T-helper 2 cell treated with Interferon-gamma antibody and Interleukin-4, amounts not matched to agents 5 μg/mL and 100 μg/mL, for 36 hours (primary cell): ENCODE data around the gene ZNF714.

Experiments
- DNase-seq: peaks from one replicate; pipeline ENCODE4 v3.0.0; 2021; ENCODE audit warnings: low spot score
- H3K27ac Mint-ChIP-seq: one replicate; pipeline ENCODE4 v1.8.0; 2021; ENCODE audit warnings: mild to moderate bottlenecking, mixed read lengths
- H3K27me3 Mint-ChIP-seq: one replicate; pipeline ENCODE4 v1.8.0; 2021; ENCODE audit warnings: low read depth, mixed read lengths
- H3K36me3 Mint-ChIP-seq: one replicate; pipeline ENCODE4 v1.8.0; 2021; ENCODE audit warnings: low read depth, mixed read lengths
- H3K4me1 Mint-ChIP-seq: one replicate; pipeline ENCODE4 v1.8.0; 2021; ENCODE audit warnings: low read depth, mixed read lengths
- H3K4me3 Mint-ChIP-seq: one replicate; pipeline ENCODE4 v1.8.0; 2022; ENCODE audit warnings: mild to moderate bottlenecking, moderate library complexity, mixed read lengths
- H3K9me3 Mint-ChIP-seq: one replicate; pipeline ENCODE4 v1.8.0; 2021; ENCODE audit warnings: mixed read lengths

The ZNF714 gene

DNA sequence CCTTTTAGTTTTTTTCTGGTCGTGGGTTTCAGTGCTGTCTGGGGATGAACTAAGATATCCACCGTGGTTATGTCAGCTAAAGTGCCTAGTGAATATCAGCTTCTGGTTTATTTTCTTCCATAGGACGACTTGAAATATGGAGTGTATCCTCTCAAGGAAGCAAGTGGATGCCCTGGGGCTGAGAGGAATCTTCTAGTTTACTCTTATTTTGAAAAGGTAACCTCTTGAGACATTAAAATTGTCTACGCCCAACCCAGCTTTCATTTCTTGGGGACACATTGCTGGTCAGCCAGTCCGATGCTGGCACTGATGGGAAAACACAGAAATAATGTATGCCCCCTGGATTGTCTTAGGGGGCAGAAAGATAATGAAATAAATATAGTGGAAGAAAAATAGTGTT lies 61.4 kb downstream of the ZNF714 start:
- DNase-seq, result no peak
- Mint-ChIP-seq H3K9me3 (peaks cover 32% of the 10 kb centered on the region), H3K27ac (no peak overlapping the region), H3K4me3 (peak overlapping the region; percentile 98), H3K4me1 (peaks cover 14% of the 10 kb centered on the region), H3K36me3 (peaks cover 62% of the 10 kb centered on the region), H3K27me3 (no peaks in the 10 kb centered on the region)

DNA sequence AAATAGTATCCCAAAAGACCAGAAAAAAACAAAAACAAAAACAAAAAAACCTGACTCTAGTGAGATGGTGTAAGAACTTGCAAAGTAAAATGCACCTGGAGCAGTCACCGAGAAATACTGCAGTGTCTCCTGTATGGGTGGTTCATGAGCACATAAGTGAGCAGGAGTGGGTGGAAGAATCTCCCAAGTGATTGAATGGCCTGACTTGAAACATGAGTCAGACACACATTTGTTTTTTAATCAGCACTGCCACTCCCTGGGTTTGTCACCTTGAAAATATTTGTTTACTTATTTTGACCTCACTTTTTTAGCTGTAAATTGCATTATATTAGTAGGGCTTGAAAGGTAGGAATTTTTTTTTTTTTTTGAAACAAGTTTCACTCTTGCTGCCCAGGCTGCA lies 61.9 kb downstream of the ZNF714 start:
- Mint-ChIP-seq H3K27me3 (no peaks in the 10 kb centered on the region), H3K27ac (no peak overlapping the region), H3K9me3 (peaks cover 36% of the 10 kb centered on the region), H3K4me3 (no peak overlapping the region), H3K36me3 (peaks cover 67% of the 10 kb centered on the region), H3K4me1 (peaks cover 14% of the 10 kb centered on the region)
- DNase-seq, result no peak

GRCh38 chr19:21147540-21147939 lies 65.5 kb downstream of the ZNF714 start:
- H3K4me1 Mint-ChIP-seq, result peaks cover 9% of the 10 kb centered on the region
- no peaks in the 10 kb centered on the region for H3K27me3 Mint-ChIP-seq
- no peak overlapping the region for H3K27ac Mint-ChIP-seq
- H3K36me3 Mint-ChIP-seq, result peaks cover 96% of the 10 kb centered on the region
- DNase-seq, result no peak
- H3K4me3 Mint-ChIP-seq, result no peak overlapping the region
- H3K9me3 Mint-ChIP-seq, result peaks cover 69% of the 10 kb centered on the region

DNA sequence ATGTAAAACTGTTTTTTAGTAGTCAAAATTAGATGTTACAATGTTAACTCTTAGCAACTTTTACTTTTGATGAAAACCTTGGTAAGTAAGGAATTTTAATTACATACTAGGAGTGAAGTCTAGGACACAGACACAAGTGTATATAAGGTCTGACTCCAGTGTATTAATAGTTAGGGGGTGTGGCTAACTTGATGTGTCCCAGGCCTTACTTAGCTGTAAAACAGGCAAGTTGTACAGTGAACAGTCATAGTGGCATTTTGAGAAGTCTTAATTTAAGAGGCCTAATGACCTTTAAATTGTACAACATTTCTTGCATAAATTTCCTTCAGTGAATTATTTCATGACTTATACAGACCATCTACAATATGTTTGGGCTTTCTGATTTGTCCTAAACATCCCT lies 66.7 kb downstream of the ZNF714 start:
- Mint-ChIP-seq H3K36me3 (peaks cover 99% of the 10 kb centered on the region), H3K4me1 (no peaks in the 10 kb centered on the region), H3K9me3 (peaks cover 75% of the 10 kb centered on the region), H3K4me3 (no peak overlapping the region), H3K27ac (no peak overlapping the region), H3K27me3 (no peaks in the 10 kb centered on the region)
- no peak for DNase-seq

DNA sequence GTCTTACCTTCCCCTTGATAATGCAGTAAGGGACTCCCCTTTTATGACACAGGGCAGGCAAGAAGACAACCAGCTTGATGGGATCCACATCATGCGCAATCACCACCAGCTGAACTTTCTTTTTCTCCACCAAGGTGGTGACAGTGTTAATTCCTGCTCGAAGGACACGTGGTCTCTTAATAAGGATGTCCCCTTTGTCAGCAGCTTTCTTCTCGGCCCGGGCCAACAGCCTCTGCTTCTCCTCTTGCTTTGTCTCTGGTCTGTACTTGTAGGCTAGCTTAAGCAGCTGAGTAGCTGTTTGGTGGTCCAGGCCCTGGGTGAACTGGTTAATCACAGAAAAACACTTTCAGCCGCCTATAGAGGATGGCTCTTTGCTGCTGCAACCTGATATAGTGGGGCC lies 67.9 kb downstream of the ZNF714 start:
- Mint-ChIP-seq H3K4me3 (no peak overlapping the region), H3K27me3 (no peaks in the 10 kb centered on the region), H3K9me3 (peaks cover 71% of the 10 kb centered on the region), H3K4me1 (no peaks in the 10 kb centered on the region), H3K36me3 (peaks cover 95% of the 10 kb centered on the region), H3K27ac (no peak overlapping the region)
- DNase-seq, result no peak

DNA sequence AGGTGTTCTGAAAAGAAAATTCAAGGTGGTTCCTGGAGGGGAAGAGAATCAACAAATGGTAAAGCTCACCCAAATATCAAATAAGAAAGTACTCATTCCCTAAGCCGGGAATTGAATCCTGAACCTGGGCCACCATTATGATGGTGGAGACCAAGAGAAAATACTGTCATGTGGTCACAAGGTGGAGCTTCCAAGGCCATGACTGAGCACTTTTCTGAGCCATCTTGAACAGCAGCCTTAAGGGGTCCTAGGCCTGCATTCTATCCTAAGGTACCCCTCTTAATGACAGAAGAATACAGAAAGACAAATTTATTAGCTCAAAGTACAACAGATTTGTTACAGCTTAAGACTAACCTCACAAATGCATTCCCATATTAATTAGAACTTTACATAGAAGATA lies 69.5 kb downstream of the ZNF714 start:
- no peaks in the 10 kb centered on the region for H3K4me1 Mint-ChIP-seq
- H3K36me3 Mint-ChIP-seq, result peaks cover 93% of the 10 kb centered on the region
- peaks cover 75% of the 10 kb centered on the region for H3K9me3 Mint-ChIP-seq
- no peak for DNase-seq
- no peak overlapping the region for H3K4me3 Mint-ChIP-seq
- no peaks in the 10 kb centered on the region for H3K27me3 Mint-ChIP-seq
- no peak overlapping the region for H3K27ac Mint-ChIP-seq

- Mint-ChIP-seq H3K4me1 (no peaks in the 10 kb centered on the region), H3K4me3 (no peak overlapping the region), H3K27me3 (no peaks in the 10 kb centered on the region), H3K9me3 (peaks cover 53% of the 10 kb centered on the region), H3K27ac (no peak overlapping the region), H3K36me3 (peaks cover 82% of the 10 kb centered on the region)
- no peak for DNase-seq
Observed at GRCh38 chr19:21158523-21159135, 76.6 kb downstream of the ZNF714 start.

GRCh38 chr19:21164541-21164940 lies 82.5 kb downstream of the ZNF714 start:
- no peak overlapping the region for H3K27ac Mint-ChIP-seq
- no peaks in the 10 kb centered on the region for H3K4me1 Mint-ChIP-seq
- H3K27me3 Mint-ChIP-seq, result no peaks in the 10 kb centered on the region
- no peak overlapping the region for H3K4me3 Mint-ChIP-seq
- peaks cover 43% of the 10 kb centered on the region for H3K9me3 Mint-ChIP-seq
- peaks cover 87% of the 10 kb centered on the region for H3K36me3 Mint-ChIP-seq
- no peak for DNase-seq

- Mint-ChIP-seq H3K4me1 (no peaks in the 10 kb centered on the region), H3K27me3 (no peaks in the 10 kb centered on the region), H3K27ac (no peak overlapping the region), H3K4me3 (no peak overlapping the region), H3K9me3 (peaks cover 39% of the 10 kb centered on the region), H3K36me3 (peaks cover 87% of the 10 kb centered on the region)
- DNase-seq, result no peak
Observed at GRCh38 chr19:21166436-21166835, 84.4 kb downstream of the ZNF714 start.
